SHP77 treated with DMSO at 0.1 percent for 48 hours (cell line): Measurements from ENCODE around the gene CDK17.
"Not testable (repeated sequence)": the region's sequence is repeated elsewhere in the genome, so short reads cannot be mapped to it uniquely, and the experiment has no call there.

Experiments
- DNase-seq: peaks from one replicate; lab custom pipeline; 2025; lab: John Stamatoyannopoulos, UW

CDK17 gene

DNA sequence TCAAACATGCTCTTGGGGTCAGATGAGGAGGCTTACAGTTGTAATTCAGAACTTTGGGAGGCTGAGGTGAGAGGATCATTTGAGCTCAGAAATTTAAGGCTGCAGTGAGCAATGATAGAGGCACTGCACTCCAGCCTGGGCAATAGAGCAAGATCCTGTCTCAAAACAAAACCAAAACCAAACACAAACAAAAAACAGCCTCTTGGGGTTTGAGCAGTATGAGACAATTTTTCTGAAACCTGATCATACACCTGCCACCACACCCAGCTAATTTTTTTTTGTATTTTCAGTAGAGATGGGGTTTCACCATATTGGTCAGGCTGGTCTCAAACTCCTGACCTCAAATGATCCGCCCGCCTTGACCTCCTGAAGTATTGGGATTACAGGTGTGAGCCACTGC, 17.4 kb upstream of the CDK17 start:
- not testable (repeated sequence) for DNase-seq

DNA sequence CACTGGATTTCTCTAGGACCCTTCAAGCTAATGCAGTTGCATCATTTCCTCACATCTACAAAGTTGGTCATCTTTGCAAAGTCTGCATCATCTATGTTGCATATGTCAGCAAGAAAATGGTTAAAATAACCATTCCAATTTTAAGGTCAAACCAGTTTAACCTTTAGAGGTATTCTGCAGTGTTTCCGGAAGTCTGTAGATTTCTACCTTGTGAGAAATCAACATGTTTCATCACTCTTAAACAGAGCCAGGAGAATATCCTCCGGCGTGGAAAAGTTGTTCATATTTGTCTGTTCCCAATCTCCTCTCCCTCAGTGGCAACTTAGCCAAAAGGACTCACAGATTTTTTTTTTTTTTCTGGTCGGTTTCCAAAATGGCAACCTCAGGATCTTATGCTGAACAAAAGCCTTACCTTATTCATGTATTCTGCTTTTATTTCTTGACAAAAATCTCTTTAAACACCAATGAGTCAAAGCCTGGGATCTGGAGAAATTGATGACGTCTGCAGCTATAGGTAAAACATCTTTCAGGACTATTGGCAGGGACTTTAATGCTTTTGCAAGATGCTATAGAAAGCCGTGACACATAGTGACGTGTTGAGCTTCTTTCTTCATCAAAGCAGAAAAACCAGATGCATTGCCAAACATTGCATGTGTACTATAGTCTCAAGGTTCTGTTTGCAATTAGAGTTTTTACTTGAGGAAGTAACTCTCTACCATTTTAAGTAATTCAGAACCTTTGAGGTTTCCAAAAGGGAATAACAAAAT, 16.0 kb upstream of the CDK17 start:
- DNase-seq: no peak

DNA sequence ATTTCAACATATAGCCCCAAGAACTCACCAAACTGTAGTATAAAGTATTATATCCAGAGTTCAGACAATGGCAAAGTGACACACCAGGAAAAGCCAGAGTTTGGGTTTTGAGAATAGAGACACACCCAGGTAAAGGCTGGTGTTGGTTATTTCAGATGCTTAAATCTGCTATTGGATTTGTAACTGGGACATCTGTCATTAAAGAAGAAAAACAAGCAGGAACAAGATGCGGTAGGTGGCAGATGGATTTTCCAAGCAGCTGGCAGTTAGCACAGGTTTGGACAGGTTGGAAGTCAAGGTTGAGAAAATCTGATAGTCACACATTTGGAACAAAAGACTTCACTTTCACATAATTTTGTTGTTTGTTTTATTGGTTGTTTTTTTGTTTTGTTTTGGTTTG, 14.4 kb upstream of the CDK17 start:
- no peak for DNase-seq

DNA sequence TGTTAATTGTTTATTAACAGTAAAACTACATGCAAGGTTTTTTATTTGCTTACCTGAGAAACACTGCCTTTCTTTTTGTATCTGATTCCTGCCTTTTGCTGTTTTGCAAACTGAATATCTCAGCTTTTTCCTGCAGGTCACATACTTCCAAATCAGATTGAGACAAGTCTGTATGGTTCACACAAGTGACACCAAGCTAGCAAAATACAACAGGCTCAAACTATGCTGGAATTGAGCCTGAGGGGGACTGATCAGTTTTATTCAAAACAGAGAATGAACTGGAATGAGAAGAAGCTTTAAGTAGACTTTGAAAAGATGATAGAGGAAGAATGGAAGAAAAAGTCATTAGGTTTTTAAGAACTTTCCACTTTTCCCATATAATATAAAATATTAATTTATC, 12.2 kb upstream of the CDK17 start:
- no peak for DNase-seq

DNA sequence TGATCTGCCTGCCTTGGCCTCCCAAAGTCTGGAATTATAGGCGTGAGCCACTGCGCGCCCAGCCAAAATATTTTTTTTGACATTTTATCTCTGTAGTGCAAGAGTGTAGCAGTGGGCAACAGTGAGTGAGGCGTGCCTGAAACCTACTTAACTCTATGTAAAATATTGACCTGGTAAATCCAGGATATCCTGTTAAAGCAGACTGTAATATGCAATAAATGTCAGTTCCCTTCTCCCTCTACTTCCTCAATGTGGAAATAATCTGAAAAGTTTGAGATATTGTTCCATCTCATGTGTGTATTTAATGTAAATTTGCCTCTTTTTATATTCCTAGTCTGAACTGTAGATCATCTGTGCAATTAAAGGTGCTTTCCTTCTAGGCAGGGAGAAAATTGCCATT, 9.5 kb upstream of the CDK17 start:
- no peak for DNase-seq

DNA sequence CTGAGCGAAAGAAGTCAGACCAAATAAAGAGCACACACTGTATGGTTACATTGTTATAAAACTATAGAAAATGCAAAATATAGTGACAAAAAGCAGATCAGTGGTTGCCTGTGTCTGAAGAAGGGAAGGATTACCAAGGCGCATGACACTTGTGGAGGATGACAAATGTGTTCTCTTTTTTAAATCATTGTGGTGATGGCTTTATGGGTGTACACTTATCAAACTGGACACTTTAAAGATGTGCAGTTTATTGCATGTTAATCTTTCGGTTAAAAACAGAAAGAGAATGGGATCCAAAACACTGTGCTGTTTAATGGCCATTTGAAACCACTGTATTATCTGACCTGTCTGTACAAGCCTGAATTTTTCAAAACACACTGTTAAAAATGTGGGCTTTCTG, 8.8 kb upstream of the CDK17 start:
- no peak for DNase-seq

DNA sequence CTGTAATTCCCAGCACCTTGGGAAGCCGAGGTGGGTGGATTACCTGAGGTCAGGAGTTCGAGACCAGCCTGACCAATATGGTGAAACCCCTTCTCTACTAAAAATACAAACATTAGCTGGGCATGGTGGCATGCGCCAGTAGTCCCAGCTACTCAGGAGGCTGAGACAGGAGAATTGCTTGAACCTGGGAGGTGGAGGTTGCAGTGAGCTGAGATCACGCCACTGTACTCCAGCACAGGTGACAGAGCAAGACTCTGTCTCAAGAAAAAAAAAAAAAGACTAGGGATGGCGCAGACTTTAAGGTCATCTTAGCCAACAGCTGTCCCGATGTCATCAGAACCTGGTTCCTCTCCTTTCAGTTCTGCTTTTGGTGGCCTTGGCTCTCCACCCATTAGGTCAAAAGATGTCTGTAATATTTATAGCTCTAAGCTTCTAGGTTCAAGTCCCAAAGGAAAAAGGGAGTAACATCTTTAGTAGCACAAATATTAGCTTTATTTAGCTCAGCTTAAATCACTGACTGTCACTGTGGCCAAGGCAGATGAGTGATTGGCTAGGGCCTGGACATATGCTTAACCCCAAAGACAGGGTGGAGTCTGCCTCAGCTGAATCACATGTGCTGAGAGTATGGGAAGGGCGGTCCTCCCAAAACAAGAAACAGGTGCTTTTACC, 7.3 kb upstream of the CDK17 start:
- DNase-seq: not testable (repeated sequence)

DNA sequence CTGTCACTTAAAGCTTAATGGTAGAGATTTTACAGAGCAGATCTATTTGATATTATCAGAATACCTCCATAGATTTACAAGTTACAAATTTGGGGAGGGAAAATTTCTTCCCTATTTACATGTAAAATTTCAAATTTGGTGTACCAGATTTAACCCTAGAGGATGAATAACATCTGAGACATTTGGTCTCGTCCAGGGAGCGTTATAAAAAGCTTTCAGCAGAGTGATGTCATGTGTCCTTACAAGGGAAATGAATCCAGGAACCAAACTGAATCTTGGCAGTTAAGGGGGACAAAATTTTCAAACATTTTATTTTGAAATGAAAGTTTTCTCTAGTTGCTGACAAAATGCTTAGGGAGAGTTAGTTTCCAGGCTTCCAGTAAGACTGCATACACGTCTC, 4.5 kb upstream of the CDK17 start:
- no peak for DNase-seq

DNA sequence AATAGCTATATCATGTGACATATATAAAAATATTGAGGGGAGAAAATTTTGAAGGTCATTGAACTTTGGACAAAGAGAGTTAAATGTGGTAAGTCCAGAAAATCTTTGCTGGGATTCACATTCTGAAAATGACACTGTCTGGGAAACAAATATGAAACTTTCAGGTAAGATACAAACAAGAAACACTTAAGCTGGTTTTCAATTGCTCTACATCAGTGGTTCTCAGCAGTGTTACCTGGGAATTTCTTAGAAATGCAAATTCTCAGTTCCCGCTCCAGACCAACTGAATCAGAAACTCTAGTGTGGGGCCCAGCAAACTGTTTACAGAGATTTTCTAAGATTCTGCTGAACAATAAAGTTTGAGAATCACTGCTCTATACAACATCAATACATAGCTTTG, 3.6 kb upstream of the CDK17 start:
- no peak for DNase-seq

DNA sequence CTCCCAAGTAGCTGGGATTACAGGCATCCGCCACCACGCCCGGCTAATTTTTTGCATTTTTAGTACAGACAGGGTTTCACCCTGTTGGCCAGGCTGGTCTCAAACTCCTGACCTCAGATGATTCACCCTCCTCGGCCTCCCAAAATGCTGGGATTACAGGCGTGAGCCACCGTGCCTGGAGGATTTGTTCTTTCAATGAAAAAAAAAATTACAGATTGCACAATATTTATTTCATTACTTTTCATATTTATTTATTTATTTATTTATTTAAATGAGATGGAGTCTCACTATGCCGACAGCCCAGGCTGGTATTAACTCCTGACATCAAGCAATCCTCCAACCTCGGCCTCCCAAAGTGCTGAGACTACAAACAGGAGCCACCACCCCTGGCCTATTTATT, 2.3 kb upstream of the CDK17 start:
- not testable (repeated sequence) for DNase-seq

DNA sequence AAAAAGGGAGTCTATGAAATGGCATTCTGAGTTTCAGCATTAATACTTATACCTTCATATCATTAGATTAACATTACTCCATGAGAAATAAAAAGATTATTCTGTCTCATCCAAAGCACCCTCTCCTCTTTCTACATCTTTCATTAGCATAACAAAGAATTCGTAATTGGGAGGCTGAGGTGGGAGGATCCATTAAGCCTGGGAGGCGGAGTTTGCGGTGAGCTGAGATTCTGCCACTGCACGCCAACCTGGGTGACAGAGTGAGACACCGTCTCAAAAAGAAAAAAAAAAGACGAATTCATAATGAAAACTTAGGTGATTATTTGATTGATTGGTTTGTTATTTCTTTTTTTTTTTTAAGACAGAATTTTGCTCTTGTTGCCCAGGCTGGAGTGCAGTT, 1.8 kb upstream of the CDK17 start:
- no peak for DNase-seq

DNA sequence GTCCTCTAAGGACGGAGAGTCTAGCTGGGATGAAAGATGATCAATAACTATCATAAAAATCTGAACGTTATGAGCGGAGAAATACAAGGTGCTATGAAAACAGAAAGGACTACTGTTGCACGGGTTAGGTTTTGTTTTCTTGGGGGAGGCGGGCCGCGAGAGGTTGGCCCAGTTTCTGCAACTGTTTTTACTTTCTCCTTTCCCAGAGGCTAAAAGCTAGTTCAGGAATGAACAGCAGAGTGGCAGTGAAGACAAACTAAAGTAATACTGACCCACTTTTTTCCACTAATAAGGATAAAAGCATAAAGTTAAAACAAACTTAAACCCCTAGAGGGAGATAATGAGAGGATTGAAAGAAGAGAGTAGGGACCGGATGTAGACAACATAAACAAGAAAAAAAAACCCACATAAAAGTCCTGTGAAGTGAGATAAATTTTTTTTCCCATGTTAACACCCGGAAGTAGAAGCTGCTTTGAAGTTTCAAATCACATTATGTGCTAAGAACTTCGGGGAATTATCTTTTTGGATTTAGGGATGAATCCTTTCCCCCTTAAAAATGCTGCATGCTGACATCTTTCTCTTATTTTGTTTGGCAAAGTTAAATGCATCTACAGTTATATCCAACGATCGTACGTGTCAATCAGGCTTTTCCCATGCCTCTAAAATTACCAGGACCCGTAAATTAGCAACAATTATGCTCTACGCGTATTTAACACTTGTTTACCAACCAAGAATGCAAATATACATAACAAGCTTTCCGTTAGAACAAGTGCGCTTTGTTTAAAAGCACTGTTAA, 1.0 kb upstream of the CDK17 start:
- DNase-seq: peak; percentile 55

DNA sequence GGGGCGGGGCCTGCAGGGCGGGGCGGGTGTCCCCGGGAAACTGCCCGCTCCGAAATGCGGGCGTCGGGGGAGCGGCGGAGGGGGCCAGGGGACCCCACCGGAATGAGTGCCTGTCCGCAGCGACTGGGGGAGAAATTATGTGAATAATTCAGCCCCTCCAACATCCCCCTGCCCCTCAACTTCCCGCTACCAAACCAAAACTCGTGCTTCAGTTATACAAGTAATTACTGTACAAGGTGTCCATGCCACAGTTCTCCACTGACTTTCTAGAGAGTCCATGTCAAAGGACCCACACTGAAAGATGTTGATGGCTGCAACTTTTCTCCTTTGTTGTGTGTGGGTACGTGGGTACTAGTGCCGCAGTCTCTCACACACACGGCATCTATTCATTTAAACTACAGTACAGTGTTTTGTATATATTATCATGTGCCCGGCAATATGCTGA, 414 bp upstream of the CDK17 start:
- DNase-seq: no peak

DNA sequence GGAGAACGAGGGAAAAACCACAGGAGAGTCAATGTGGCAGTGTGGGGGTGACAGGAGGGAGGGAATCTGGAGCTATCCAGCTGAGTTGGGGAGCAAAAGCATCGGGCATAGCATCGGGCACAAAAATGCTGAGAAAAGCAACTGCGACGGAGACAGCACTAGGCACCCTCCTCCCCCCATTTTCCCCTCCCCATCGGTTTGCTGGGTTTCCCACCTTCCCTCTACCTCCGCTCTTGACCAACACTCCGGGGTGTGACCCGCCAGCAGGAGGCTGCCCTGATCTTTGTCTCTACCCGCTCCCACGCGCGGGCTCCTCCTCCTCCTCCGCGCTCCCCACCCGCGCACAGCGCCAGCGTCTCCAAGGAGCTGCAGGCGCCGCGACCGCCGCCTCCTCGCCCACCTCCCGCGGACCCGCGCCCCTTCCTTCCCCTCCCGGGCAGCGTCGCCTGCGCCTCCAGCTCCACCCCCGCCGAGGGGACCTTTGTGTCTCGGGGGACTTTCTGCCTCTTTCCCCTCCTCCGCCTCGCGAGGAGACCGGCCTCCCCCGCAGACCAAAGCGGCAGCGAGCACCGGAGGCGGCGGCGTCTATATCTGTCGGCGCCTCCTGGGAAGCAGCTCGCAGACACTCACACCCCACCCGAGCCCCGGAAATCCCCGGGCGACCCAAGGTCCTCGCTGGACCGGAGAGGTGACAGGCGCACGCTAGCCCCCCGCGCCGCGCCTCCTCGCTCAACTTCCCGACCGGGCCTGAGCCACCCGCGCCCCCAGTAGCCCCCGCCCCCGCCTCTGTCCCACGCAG, 920 bp downstream of the CDK17 start:
- DNase-seq: no peak

DNA sequence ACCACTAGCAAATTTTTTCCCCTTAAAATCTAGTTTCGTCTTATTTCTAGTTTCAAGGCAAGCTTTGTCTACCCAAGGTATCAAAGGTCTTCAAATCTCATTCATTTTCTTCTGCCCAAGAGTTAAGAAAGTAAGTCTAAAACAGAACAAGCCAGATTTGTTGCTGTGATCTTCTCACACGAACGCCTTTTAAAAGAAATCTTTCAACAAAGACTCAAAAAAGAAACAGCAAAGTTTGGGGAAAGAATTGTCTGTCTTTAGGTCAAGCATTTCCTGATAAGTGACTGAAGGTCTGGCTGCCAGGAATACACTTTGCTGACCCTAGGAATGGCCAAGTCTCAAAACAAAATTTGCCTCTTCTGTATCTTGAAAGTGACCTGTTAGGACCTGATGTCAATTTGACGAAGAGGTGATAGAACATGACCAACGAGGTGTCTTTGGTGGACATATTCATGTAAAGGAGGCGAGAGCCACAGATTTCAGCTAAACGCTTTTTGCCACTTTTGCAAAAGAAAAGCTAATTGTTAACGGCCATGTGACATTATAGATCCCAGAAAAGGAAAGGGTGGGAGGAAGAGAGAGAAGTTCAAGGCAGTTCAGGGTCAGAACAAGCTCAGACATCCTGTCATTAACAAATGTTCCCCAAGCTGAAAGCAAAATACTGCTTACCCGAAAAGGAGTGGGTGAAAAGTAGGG, 1.7 kb downstream of the CDK17 start:
- DNase-seq: no peak

DNA sequence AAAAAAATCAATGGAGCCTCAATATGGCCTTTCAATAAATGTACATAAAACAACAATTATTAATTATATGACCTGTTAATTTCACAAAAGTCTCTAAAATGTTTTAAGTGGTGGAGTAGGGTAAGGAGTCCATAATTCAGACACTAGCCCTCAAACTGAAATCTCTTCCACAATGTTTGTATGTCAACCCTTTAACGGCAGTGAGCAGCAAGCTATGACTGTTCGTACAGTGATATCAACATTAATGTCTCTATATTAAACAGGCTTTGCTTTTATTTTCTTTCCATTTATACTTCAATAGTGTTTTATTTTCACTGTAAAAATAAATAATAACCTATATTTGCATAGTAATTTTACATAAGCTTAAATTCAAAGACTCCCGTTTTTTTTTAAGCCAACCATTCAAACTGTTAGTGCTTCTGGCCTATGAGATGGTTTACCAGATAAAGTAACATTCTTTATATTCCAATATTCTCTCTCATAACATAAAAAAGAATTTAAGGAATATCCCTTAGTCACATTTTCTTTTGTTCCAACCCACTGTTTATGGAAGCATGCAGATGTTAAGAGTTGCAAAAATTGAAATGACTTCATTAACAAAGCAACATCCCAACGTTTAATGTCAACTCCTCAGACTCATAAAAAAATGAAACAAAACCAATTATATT, 2.3 kb downstream of the CDK17 start:
- no peak for DNase-seq

DNA sequence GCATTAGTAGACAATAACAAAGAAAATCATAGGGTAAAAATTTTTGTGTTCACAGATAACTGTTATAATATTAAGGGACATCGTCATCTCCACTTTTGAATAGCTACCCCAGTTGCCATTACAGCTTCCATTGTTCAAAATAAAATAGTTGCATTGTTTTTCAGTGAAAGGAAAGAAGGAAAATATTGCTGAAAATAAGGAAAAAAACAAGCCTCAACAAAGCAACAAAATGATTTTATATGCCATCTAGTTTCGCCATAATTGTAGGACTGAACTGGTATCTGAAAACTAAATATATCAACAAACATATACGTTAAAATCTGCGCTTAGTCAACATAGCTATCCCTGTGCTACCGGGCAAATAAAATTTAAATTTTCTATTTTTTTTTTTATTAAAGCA, 3.3 kb downstream of the CDK17 start:
- DNase-seq: no peak

DNA sequence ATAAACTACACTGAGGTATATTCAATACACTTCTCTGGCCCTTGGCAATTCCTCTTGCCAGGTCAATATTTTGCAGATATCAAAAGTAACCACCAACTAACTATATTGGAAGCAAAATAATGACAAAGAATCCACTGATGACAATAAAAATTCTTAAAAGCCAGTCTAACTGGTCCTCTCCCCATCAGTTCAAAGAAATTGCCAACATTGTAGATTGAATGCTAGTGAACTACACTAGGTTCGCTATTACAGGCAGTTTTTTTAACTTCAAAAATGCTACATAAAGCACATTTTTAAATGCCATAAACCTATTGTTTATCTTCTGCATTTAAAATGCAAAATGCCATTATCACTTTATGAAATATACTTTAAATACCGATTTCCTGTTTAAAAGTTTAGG, 4.0 kb downstream of the CDK17 start:
- no peak for DNase-seq

DNA sequence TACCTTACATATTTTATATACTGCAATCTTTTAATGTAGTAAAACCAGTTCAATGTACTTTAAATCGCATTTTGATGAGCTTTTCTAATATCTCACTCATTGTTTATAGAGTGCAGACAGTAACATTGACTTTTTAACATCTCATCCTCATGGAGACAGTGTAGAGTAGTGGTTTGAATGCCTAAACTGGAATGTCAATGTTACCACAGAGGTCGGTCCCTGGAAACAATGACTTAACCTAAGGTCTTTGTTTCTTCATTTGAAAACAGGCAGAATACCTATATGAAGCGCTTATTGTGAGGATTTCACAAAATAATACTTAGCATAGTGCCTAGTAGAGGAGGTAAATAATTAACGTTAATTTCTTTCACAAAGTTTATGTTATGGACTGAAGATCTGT, 5.0 kb downstream of the CDK17 start:
- no peak for DNase-seq

DNA sequence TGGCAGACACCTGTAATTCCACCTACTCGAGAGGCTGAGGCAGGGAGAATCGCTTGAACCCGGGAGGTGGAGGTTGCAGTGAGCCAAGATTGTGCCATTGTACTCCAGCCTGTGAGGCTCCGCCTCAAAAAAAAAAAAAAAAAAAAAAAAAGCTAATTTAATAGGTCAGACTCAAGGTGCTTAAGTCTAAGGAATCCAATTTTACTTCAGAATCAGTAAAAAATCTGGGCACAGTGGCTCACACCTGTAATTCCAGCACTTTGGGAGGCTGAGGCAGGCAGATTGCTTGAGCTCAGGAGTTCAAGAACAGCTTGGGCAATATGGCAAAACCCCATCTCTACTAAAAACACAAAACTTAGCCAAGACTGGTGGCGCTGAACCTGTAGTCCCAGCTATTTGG, 7.0 kb downstream of the CDK17 start:
- not testable (repeated sequence) for DNase-seq

DNA sequence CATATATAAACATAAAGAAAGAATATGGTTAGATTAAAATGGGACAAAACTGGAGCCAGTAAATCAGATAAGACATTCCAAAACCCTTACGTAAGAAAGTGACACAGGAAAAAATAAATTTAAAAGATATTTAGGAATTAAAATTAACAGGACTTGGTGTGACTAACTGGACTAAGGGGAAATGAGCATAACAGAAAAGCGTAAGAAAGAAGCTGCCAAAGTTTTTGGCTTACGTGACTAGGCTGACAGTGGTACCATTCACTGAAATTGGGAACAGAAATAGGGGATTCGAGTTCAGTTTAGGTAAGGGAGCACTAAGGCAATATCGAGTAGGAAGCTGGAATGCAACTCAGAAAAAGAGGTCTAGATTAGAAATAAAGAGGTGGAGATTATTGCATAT, 7.8 kb downstream of the CDK17 start:
- DNase-seq: no peak
